ENCODE results near the gene CBLC. TPM values are rescaled to one million over a fixed set of nuclear protein-coding genes. Genes with fewer than 3 reads are reported as not detected.

CBLC gene
- total RNA-seq, 1 experiment from 2014 or later: 53.6 TPM

Small RNA genes within 50 kb of the gene (microRNA-seq; reads per million reads assigned to microRNA genes)
- not detected for gene MIR8085 (ENCODE audit: borderline number of aligned reads, borderline replicate concordance)

Other genes starting within 250 kb of the CBLC start
- gene CEACAM20, start 248.2 kb upstream of the CBLC start, total RNA-seq (2021): not detected in 2 replicates
- not detected in 2 replicates for gene IGSF23, start 164.3 kb upstream of the CBLC start, total RNA-seq (2021)
- gene PVR, start 134.0 kb upstream of the CBLC start, total RNA-seq (2021): 50.8 and 52.1 TPM in 2 replicates
- gene CEACAM19, start 106.4 kb upstream of the CBLC start, total RNA-seq (2021): 4.8 and 8.0 TPM in 2 replicates
- gene CEACAM16, start 78.7 kb upstream of the CBLC start, total RNA-seq (2021): not detected in 2 replicates
- 36.1 and 38.9 TPM in 2 replicates for gene BCL3, start 29.2 kb upstream of the CBLC start, total RNA-seq (2021)
- gene BCAM, start 31.2 kb downstream of the CBLC start, total RNA-seq (2021): 146 and 199 TPM in 2 replicates
- 115 and 136 TPM in 2 replicates for gene NECTIN2, start 68.4 kb downstream of the CBLC start, total RNA-seq (2021)
- gene TOMM40, start 113.4 kb downstream of the CBLC start, total RNA-seq (2021): 83.6 and 86.0 TPM in 2 replicates
- gene APOE, start 127.9 kb downstream of the CBLC start, total RNA-seq (2021): 11.5 and 16.5 TPM in 2 replicates
- 27.4 and 31.1 TPM in 2 replicates for gene APOC1, start 136.7 kb downstream of the CBLC start, total RNA-seq (2021)
- gene APOC4, start 164.3 kb downstream of the CBLC start, total RNA-seq (2021): not detected in 2 replicates
- not detected in 2 replicates for gene APOC2, start 168.2 kb downstream of the CBLC start, total RNA-seq (2021)
- 98.2 and 111 TPM in 2 replicates for gene CLPTM1, start 177.5 kb downstream of the CBLC start, total RNA-seq (2021)
- gene RELB, start 223.6 kb downstream of the CBLC start, total RNA-seq (2021): 5.8 and 10.6 TPM in 2 replicates

Data from PC-9 (cell line).